ENCODE results near the gene FBXL19. TPM values are rescaled to one million over a fixed set of nuclear protein-coding genes. Genes with fewer than 3 reads are reported as not detected.

Gene FBXL19
- total RNA-seq, 4 donors from 2014 or later: 2.4 to 6.2 (median 4.2) TPM

DNA sequence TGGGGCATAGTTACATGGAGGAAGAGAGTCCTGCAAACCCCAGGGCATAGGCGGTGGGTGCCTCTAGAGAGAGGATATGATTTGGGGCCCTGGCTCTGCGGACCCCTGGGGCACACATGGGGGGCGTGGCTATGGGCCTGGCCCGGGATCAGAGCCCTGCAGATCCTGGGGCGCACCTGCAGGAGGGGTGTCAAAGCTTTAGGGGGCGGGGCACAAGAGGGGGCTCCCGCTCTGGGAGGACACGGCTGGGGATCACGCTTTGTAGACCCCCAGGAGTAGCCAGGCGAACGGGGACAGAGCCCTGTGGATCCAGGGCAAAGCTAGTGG is 30.0 kb upstream of the FBXL19 start:
- no peak for TF ChIP-seq CTCF (IDR thresholded peaks at IDR 0.05; ENCODE audit: low read depth)

- TF ChIP-seq CTCF (IDR thresholded peaks at IDR 0.05; ENCODE audit: low read depth): no peak
Measured at GRCh38 chr16:30893744-30894539, 29.4 kb upstream of the FBXL19 start, which contains the start of gene BCL7C. BCL7C (minus strand) TSS chr16:30894077; CDS start chr16:30893944, 133 bp downstream.

- no peak for TF ChIP-seq CTCF (IDR thresholded peaks at IDR 0.05; ENCODE audit: low read depth)
Measured at GRCh38 chr16:30894540-30895368, 28.6 kb upstream of the FBXL19 start.

GRCh38 chr16:30895627-30896260 is 27.6 kb upstream of the FBXL19 start:
- no peak for TF ChIP-seq CTCF (IDR thresholded peaks at IDR 0.05; ENCODE audit: low read depth)

DNA sequence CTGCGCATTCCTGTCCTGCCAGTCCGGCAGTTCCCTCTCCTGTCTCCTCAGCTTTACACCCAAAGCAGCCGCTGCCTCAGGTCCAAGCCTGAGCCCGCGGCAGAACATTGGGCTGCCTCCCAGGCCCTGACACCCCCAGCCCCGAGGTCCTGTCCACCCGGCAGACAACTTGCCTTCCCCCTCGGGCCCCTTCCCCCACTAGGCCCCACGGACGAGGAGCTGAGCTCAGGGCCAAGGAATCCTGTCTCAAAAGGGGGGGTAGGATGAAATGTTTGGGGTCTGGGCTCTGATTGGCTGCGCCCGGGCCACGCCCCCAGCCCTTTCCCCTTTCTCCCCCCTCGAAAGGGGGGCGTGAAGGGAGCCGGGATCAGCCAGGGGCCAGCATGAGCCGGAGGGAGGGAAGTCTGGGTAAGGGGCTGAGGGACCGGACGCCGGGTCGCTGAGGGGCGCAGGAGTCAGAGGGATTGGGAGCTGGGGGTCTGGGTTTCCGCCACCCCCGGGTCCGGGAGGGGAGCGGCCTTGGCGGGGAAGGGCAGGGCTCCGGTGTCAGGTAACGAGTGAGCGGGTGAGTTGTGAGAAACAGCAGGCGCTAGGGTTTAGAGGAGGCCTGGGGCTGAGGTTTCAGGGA is 27.0 kb upstream of the FBXL19 start, which contains the start of gene CTF1:
CTF1 (plus strand) TSS at position 354 of the 628 bp plus-strand sequence; CDS start at position 384, 30 bp downstream.
- TF ChIP-seq CTCF (IDR thresholded peaks at IDR 0.05; ENCODE audit: low read depth): no peak

- no peak for TF ChIP-seq CTCF (IDR thresholded peaks at IDR 0.05; ENCODE audit: low read depth)
Measured at GRCh38 chr16:30896889-30897733, 26.3 kb upstream of the FBXL19 start.
